T-helper 1 cell treated with Interleukin-12 subunit alpha and Interleukin-12 subunit beta and Interleukin-4 antibody, amounts not matched to agents 30 ng/mL and 1 ng/mL, for 36 hours (primary cell): ENCODE results near the gene CNIH1. TPM values are rescaled to one million over a fixed set of nuclear protein-coding genes. Genes with fewer than 3 reads are reported as not detected.
"Not testable (repeated sequence)": the region's sequence is repeated elsewhere in the genome, so short reads cannot be mapped to it uniquely, and the experiment has no call there.

Source experiments
- intact Hi-C: fragments of 100-400 bp; cut with micrococcal nuclease; formaldehyde crosslinking; loops from one replicate; pipeline ENCODE4 v1.15.1; 2024
- total RNA-seq: library from RNA; stranded (reverse); gene quantifications from 2 replicates; pipeline ENCODE4 v1.2.3, GENCODE V29; 2022

The CNIH1 gene
- total RNA-seq, 1 donor from 2014 or later = 77.3 TPM

GRCh38 chr14:54387328-54387727, 53.8 kb downstream of the CNIH1 start:
- intact Hi-C loops = no loop called here

- intact Hi-C loops = no loop called here
Measured at GRCh38 chr14:54385556-54385955, 55.6 kb downstream of the CNIH1 start.

- intact Hi-C loops = no loop called here
Measured at GRCh38 chr14:54383835-54384234, 57.3 kb downstream of the CNIH1 start.

- intact Hi-C loops = no loop called here
Measured at GRCh38 chr14:54381821-54382220, 59.4 kb downstream of the CNIH1 start.

GRCh38 chr14:54380558-54380957, 60.6 kb downstream of the CNIH1 start:
- intact Hi-C loops = not testable (repeated sequence)

- intact Hi-C loops = loop anchor here (1.0 kb wide), 1 partner anchor 39 kb away; no protein-coding TSS in a partner anchor
Measured at GRCh38 chr14:54378893-54379292, 62.3 kb downstream of the CNIH1 start.

GRCh38 chr14:54377501-54377900, 63.7 kb downstream of the CNIH1 start:
- intact Hi-C loops = no loop called here

- intact Hi-C loops = no loop called here
Measured at GRCh38 chr14:54374117-54374884, 66.9 kb downstream of the CNIH1 start.

Other genes starting within 250 kb of the CNIH1 start
- gene CDKN3, start 44.4 kb downstream of the CNIH1 start, total RNA-seq = 40.0 and 44.2 TPM in 2 replicates
- 37.3 and 37.4 TPM in 2 replicates for gene GMFB, start 47.6 kb upstream of the CNIH1 start, total RNA-seq
- gene CGRRF1, start 68.5 kb upstream of the CNIH1 start, total RNA-seq = 13.2 and 15.7 TPM in 2 replicates
- 0.46 and 0.56 TPM in 2 replicates for gene SAMD4A, start 125.8 kb upstream of the CNIH1 start, total RNA-seq